Measurements from ENCODE around the gene RNF157.

RNF157 gene

DNA sequence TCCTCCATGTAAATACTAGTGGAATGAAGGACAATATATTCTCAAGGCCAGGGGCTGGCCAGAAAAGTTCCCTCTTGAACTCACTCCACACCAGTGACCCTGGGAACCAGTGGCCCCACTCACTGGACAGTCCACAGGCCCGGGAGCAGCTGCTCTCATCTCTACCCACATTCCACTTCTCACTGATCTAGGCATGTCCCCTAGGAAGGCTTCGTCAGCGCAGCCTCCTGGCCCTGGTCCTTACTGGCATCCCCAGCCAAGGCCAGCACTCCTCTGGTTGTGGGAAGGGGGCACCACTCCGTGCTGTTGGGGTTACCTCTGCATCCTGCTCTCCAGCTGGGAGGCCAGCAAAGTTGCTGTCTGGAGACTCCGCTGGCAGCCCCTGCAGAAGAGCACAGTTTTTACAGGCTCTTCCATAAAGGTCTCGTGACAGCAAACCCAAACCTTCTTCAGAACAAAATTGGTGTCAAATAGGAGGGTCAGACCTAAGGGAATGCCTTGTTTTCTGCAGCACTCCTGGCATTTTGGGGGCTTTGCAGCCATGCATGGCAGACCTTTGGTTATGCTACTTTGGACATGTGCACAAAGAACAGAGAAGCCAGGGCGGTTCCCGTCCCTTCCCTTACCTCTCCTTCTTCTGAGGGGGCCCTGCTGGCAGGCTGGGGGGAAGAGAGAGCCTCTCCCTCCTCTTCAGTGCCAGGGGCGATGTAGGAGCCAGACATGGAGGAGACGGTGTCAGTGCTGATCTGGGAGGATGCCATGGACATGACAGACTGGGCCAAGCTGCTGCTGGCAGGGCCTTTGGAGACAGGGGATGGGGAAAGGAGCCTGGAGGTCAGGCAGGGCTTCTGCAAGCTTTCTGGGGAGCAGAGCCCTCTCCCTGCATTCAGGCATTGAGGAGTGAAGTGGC, 85.1 kb downstream of the RNF157 start:
- Histone ChIP-seq H3K4me3 (no peak overlapping the region), H3K9me3 (replicated peaks in 1 of 11) (no peaks in the 10 kb centered on the region), H3K36me3 (no peaks in the 10 kb centered on the region), H4K20me1 (no peaks in the 10 kb centered on the region), H3K27me3 (no peaks in the 10 kb centered on the region), H3K9ac (no peak overlapping the region), H3K4me2 (no peak overlapping the region), H3K4me1 (peaks cover 0 to 12% (median 4%) of the 10 kb centered on the region in 10 experiments; a peak in 9 of 20 replicates), H3K27ac (no peak overlapping the region)
- TF ChIP-seq Cebpa-rat (IDR thresholded peaks at IDR 0.05): no peak

DNA sequence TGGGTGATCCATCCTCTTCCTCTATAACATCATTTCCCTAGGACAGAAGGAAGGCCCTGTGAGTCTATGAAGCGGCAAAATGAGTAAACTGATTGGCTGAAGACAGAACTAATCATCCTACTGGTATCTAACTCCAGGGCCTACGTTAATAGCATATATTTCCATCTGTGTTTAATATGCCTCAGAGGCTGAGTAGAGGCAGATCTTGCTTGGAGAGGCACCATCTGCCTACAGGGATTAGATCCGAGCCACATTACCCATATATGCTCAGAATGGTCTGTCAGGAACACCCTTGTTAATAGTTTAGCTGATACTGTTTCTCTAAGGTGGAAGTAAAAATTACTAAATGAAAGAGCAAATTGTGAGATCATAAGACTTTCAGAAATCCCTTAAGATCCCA, 86.0 kb downstream of the RNF157 start:
- TF ChIP-seq Cebpa-rat (IDR thresholded peaks at IDR 0.05): no peak
- no peaks in the 10 kb centered on the region for H4K20me1 ChIP-seq
- peak overlapping the region in 1 of 11 experiments; percentile 10; a peak in 1 of 22 replicates for H3K4me2 ChIP-seq
- peaks cover 0 to 19% (median 7%) of the 10 kb centered on the region in 10 experiments; a peak in 9 of 20 replicates for H3K4me1 ChIP-seq
- H3K27me3 ChIP-seq: no peaks in the 10 kb centered on the region
- no peaks in the 10 kb centered on the region for H3K36me3 ChIP-seq
- no peaks in the 10 kb centered on the region for H3K9me3 ChIP-seq (replicated peaks in 1 of 11)
- no peak overlapping the region for H3K27ac ChIP-seq
- no peak overlapping the region for H3K4me3 ChIP-seq
- no peak overlapping the region for H3K9ac ChIP-seq

DNA sequence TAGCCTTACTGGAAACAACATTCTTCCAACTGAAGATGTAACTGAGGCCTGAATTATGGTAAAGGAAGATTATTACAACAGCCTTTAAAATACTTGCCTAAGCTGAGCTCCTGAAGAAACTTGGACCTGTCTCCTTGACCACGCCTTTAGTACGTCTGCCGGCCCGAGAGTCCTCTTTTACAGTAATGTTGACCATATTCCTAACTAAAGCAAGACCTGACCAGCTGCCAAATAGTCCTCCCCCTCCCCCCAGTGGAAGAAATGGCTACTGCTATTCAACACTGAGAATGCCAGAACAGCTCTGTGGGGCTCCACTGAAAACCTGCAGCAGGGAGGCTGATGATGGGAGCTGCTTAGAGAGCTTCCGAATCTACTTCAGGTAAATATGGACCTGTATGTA, 86.7 kb downstream of the RNF157 start:
- Histone ChIP-seq H3K9ac (no peak overlapping the region), H3K4me1 (peaks cover 0 to 25% (median 8%) of the 10 kb centered on the region in 10 experiments; a peak in 9 of 20 replicates), H3K36me3 (no peaks in the 10 kb centered on the region), H4K20me1 (no peaks in the 10 kb centered on the region), H3K4me3 (no peak overlapping the region), H3K27me3 (no peaks in the 10 kb centered on the region), H3K27ac (no peak overlapping the region), H3K4me2 (no peak overlapping the region), H3K9me3 (replicated peaks in 1 of 11) (no peaks in the 10 kb centered on the region)
- no peak for TF ChIP-seq Cebpa-rat (IDR thresholded peaks at IDR 0.05)

DNA sequence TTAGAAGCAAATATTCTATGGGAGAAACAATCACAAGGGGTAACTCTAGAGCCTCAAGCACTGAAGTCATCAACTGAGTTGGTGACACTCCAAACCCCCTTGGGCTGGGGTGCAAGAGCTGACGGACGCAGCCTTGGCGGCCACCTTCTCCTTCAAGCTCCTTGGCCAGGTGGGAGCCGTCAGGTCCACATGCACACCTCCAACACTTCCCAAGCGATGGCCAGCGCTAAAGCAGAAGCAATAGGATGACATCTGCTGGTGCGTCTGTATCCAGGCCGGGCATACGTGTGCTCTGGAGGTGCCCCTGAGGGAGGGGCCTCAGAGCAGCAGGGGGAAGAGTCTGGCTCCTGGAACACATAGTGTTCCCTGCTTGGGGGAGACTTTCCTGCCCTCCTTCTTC, 87.1 kb downstream of the RNF157 start:
- Histone ChIP-seq H3K36me3 (no peaks in the 10 kb centered on the region), H3K4me2 (no peak overlapping the region), H3K27ac (no peak overlapping the region)

DNA sequence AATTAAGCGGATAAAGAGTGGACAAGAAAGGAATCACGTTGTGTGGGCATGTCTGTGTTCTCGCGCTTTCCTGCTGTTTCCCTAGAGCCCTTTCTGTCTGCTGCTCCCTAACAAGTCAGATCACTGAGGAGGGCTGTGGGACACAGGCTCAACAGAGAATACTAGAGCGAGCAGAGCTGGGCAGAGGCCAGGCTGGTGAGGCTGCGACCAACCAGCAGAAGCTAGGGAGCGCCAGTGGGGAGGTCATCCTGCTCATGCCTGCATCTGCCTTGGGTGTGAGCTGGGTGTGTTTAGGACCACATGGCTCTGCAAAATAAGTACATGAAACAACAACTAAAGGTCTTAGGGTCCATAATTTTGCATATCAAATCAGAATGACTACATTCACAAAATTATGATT, 87.7 kb downstream of the RNF157 start:
- H3K4me1 ChIP-seq: peaks cover 0 to 29% (median 12%) of the 10 kb centered on the region in 10 experiments; a peak in 14 of 20 replicates
- H3K9ac ChIP-seq: no peak overlapping the region
- H4K20me1 ChIP-seq: no peaks in the 10 kb centered on the region
- TF ChIP-seq Cebpa-rat (IDR thresholded peaks at IDR 0.05): no peak
- H3K9me3 ChIP-seq (replicated peaks in 1 of 11): no peaks in the 10 kb centered on the region
- H3K27me3 ChIP-seq: no peaks in the 10 kb centered on the region
- no peak overlapping the region for H3K4me2 ChIP-seq
- no peak overlapping the region for H3K4me3 ChIP-seq
- no peaks in the 10 kb centered on the region for H3K36me3 ChIP-seq
- no peak overlapping the region for H3K27ac ChIP-seq

More for the DNA sequence above, 87.1 kb downstream of the RNF157 start:
- H3K4me3 ChIP-seq: no peak overlapping the region
- peaks cover 0 to 25% (median 8%) of the 10 kb centered on the region in 10 experiments; a peak in 9 of 20 replicates for H3K4me1 ChIP-seq
- no peak overlapping the region for H3K9ac ChIP-seq
- H3K27me3 ChIP-seq: no peaks in the 10 kb centered on the region
- no peaks in the 10 kb centered on the region for H3K9me3 ChIP-seq (replicated peaks in 1 of 11)
- TF ChIP-seq Cebpa-rat (IDR thresholded peaks at IDR 0.05): no peak
- no peaks in the 10 kb centered on the region for H4K20me1 ChIP-seq

DNA sequence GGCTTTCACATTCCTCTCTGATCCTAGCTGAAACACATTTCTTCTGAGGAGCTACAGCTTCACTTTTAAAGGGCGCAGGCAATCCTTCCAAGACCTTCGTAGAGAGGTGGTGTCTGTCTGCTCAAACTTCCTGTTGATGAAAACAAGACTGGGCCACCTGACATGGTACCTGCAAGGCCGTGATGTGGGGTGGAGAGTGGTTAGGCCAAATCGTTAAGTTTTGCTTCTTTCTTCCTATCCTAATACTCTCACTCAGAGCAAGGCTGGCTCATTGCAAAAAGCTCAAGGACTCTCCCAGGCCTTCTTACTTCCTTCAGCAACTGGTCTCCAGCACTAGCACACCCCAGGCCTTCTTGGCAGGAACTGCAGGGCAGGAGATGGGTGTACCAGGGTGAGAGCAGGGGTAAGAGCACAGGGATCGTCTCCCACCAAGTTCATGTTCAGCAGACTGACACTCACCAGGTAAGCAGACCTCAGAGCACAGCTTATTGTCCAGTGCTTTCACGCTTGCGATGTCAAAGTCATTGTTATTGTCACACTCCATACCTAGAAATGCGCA, 88.3 kb downstream of the RNF157 start:
- Histone ChIP-seq H3K4me2 (no peak overlapping the region), H3K27ac (no peak overlapping the region), H3K36me3 (no peaks in the 10 kb centered on the region), H3K9me3 (replicated peaks in 1 of 11) (no peaks in the 10 kb centered on the region), H3K4me3 (no peak overlapping the region), H3K27me3 (no peaks in the 10 kb centered on the region), H4K20me1 (no peaks in the 10 kb centered on the region), H3K4me1 (peaks cover 0 to 35% (median 18%) of the 10 kb centered on the region in 10 experiments; a peak in 14 of 20 replicates), H3K9ac (no peak overlapping the region)
- no peak for TF ChIP-seq Cebpa-rat (IDR thresholded peaks at IDR 0.05)

DNA sequence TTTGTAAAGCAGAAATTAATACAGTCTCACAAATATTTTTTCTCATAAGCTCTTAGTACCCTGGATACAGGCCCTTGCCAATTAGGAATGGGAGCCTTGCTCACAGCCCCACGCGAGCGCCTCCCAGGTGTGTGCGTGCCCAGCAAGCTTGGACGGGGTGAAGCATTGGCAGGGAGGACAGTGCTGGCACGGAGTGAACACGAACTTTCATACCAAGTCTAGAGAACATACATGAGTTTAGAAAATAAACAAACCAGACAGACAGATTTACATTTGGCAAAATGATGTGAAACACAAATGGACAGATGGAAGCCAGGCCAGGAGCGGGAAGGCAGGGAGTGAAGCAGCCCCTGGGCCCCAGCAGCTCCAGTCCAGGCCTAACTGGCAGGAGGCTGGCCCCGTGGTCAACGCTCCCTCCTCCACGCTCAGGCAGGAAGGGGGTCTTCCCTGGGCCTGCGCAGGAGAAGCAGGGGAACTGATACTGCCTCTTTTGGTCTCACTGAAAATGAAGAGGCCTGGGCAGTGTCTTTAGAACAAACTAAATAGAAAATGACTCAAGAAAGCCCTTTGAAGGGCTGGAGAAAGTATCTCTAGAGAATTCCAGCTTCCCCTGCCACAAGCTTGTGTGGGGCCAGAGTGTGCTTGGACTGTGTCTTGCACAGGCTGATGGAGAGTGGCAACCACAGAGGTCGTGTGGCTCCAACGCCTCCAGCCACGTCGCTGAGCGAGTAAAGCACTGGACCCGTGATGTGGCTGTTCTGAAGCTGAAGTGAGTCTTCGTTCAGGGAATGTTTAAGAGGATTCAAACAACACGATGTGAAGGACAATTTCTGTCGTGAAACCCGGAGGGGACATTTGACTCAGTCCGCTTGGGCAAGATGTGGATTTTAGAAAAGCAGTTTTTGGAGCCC, 89.3 kb downstream of the RNF157 start:
- no peaks in the 10 kb centered on the region for H4K20me1 ChIP-seq
- no peaks in the 10 kb centered on the region for H3K36me3 ChIP-seq
- no peak overlapping the region; a peak in 1 of 22 replicates for H3K9ac ChIP-seq
- no peak overlapping the region for H3K4me3 ChIP-seq
- no peak for TF ChIP-seq Cebpa-rat (IDR thresholded peaks at IDR 0.05)
- H3K27ac ChIP-seq: no peak overlapping the region
- peaks cover 9 to 45% (median 28%) of the 10 kb centered on the region in 10 experiments for H3K4me1 ChIP-seq
- 0 out of 22 replicates have a peak overlapping the region, but pooled peaks of 1 of the 11 experiments have one; percentile 6 for H3K4me2 ChIP-seq
- H3K27me3 ChIP-seq: no peaks in the 10 kb centered on the region
- H3K9me3 ChIP-seq (replicated peaks in 1 of 11): no peaks in the 10 kb centered on the region

DNA sequence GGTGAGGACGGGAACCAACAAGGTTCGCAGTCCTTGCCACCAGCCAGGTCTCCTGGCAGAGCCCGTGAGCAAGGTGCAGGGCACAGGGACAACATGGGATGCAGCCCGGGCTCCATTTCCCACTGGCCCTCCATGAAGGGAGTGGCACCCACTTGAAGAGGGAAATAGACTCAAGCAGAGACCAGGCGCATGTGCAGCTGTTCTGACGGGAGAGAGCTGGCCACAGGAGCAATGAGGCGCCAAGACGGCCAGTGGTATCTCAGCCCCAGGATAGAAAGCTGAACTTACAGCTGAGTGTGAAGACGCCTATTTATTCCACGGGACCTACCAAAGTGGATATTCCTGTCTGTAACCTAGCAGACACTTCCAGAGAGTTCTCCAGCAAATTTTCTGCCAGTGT, 91.1 kb downstream of the RNF157 start:
- Histone ChIP-seq H3K27me3 (no peaks in the 10 kb centered on the region), H3K27ac (no peak overlapping the region)
- TF ChIP-seq Cebpa-rat (IDR thresholded peaks at IDR 0.05): no peak

DNA sequence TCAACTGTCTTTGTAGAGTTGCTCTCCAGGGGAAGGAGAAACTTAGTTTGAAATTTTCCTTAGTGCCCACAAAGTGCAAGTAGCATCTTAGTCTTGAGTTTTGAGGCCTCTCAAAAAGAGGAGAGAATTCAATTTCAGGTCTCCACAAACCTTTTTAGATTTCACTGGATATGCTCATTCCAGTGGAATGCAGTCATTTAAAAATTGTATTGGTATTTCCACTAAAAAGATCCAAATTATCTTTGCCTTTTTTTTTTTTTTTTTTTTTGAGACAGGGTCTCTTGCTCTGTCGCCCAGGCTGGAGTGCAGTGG, 92.3 kb downstream of the RNF157 start:
- peak overlapping the region in 1 of 11 experiments; percentile 16; a peak in 1 of 22 replicates for H3K4me2 ChIP-seq
- no peaks in the 10 kb centered on the region for H3K9me3 ChIP-seq (replicated peaks in 1 of 11)
- no peaks in the 10 kb centered on the region for H4K20me1 ChIP-seq
- H3K27me3 ChIP-seq: no peaks in the 10 kb centered on the region
- TF ChIP-seq Cebpa-rat (IDR thresholded peaks at IDR 0.05): no peak
- peaks cover 39 to 75% (median 56%) of the 10 kb centered on the region in 10 experiments for H3K4me1 ChIP-seq
- H3K9ac ChIP-seq: no peak overlapping the region
- H3K27ac ChIP-seq: no peak overlapping the region
- no peak overlapping the region for H3K4me3 ChIP-seq
- H3K36me3 ChIP-seq: no peaks in the 10 kb centered on the region

More for the DNA sequence above, 91.1 kb downstream of the RNF157 start:
- peak overlapping the region in 4 of 11 experiments; percentile 6 to 19 (median 14); a peak in 5 of 22 replicates for H3K4me2 ChIP-seq
- no peak overlapping the region for H3K9ac ChIP-seq
- peaks cover 26 to 63% (median 45%) of the 10 kb centered on the region in 10 experiments for H3K4me1 ChIP-seq
- H3K4me3 ChIP-seq: no peak overlapping the region
- H4K20me1 ChIP-seq: no peaks in the 10 kb centered on the region
- no peaks in the 10 kb centered on the region for H3K36me3 ChIP-seq
- no peaks in the 10 kb centered on the region for H3K9me3 ChIP-seq (replicated peaks in 1 of 11)
